ENCODE measurements around the gene MPDZ. TPM values are rescaled to one million over a fixed set of nuclear protein-coding genes. Genes with fewer than 3 reads are reported as not detected.

The MPDZ gene
- total RNA-seq, 1 donor from 2014 or later = 88.3 TPM

- Histone ChIP-seq H3K27me3 (no peaks in the 10 kb centered on the region), H3K27ac (no peak overlapping the region), H4K20me1 (ENCODE audit: low read depth) (peaks cover 5% of the 10 kb centered on the region), H3K4me3 (no peak overlapping the region), H3K9ac (no peak overlapping the region), H3K36me3 (peaks cover 8% of the 10 kb centered on the region), H3K79me2 (ENCODE audit: low read depth) (no peaks in the 10 kb centered on the region), H3K4me2 (no peak overlapping the region), H3F3A (ENCODE audit: low read depth) (no peaks in the 10 kb centered on the region), H3K4me1 (no peaks in the 10 kb centered on the region), H2AFZ (replicated peaks) (no peak overlapping the region), H3K9me3 (ENCODE audit: low read depth) (no peaks in the 10 kb centered on the region)
- DNase-seq (ENCODE audit: low spot score) = no peak
- no peaks in the 10 kb centered on the region for H3K9me3 Mint-ChIP-seq
- H3K27ac Mint-ChIP-seq = no peak overlapping the region
- no peaks in the 10 kb centered on the region for H3K4me1 Mint-ChIP-seq
- H3K4me3 Mint-ChIP-seq = no peak overlapping the region
- H3K36me3 Mint-ChIP-seq = peaks cover 39% of the 10 kb centered on the region
- TF ChIP-seq CTCF (IDR thresholded peaks at IDR 0.05) = no peak
- TF ChIP-seq EZH2 (IDR thresholded peaks at IDR 0.05) = no peak
- TF ChIP-seq EZH2phosphoT487 (IDR thresholded peaks at IDR 0.05) = no peak
- peaks cover 2% of the 10 kb centered on the region for H3K27me3 Mint-ChIP-seq (ENCODE audit: insufficient read depth, low read depth)
Observed at GRCh38 chr9:13241283-13241682, 38.2 kb downstream of the MPDZ start.

- Mint-ChIP-seq H3K4me1 (no peaks in the 10 kb centered on the region), H3K27ac (no peak overlapping the region), H3K27me3 (ENCODE audit: insufficient read depth, low read depth) (peaks cover 2% of the 10 kb centered on the region), H3K9me3 (no peaks in the 10 kb centered on the region), H3K4me3 (no peak overlapping the region), H3K36me3 (peaks cover 31% of the 10 kb centered on the region)
- H3K27me3 ChIP-seq = no peaks in the 10 kb centered on the region
- no peak for DNase-seq (ENCODE audit: low spot score)
- no peak for TF ChIP-seq CTCF (IDR thresholded peaks at IDR 0.05)
- TF ChIP-seq EZH2phosphoT487 (IDR thresholded peaks at IDR 0.05) = no peak
- TF ChIP-seq EZH2 (IDR thresholded peaks at IDR 0.05) = no peak
- H3K4me1 ChIP-seq = no peaks in the 10 kb centered on the region
- H2AFZ ChIP-seq (replicated peaks) = no peak overlapping the region
- no peaks in the 10 kb centered on the region for H3F3A ChIP-seq (ENCODE audit: low read depth)
- no peak overlapping the region for H3K4me3 ChIP-seq
- H3K4me2 ChIP-seq = no peak overlapping the region
- no peaks in the 10 kb centered on the region for H3K9me3 ChIP-seq (ENCODE audit: low read depth)
- H3K27ac ChIP-seq = no peak overlapping the region
- H3K9ac ChIP-seq = no peak overlapping the region
- H4K20me1 ChIP-seq (ENCODE audit: low read depth) = peaks cover 5% of the 10 kb centered on the region
- no peaks in the 10 kb centered on the region for H3K36me3 ChIP-seq
- H3K79me2 ChIP-seq (ENCODE audit: low read depth) = no peaks in the 10 kb centered on the region
Observed at GRCh38 chr9:13239660-13240059, 39.8 kb downstream of the MPDZ start.

- Histone ChIP-seq H3F3A (ENCODE audit: low read depth) (no peaks in the 10 kb centered on the region), H3K4me2 (no peak overlapping the region), H2AFZ (replicated peaks) (no peak overlapping the region), H3K36me3 (no peaks in the 10 kb centered on the region), H4K20me1 (ENCODE audit: low read depth) (peaks cover 2% of the 10 kb centered on the region), H3K4me1 (no peaks in the 10 kb centered on the region), H3K27ac (no peak overlapping the region), H3K4me3 (no peak overlapping the region), H3K9me3 (ENCODE audit: low read depth) (no peaks in the 10 kb centered on the region), H3K9ac (no peak overlapping the region), H3K79me2 (ENCODE audit: low read depth) (no peaks in the 10 kb centered on the region), H3K27me3 (no peaks in the 10 kb centered on the region)
- Mint-ChIP-seq H3K9me3 (no peaks in the 10 kb centered on the region), H3K27ac (no peak overlapping the region), H3K4me1 (no peaks in the 10 kb centered on the region), H3K27me3 (ENCODE audit: insufficient read depth, low read depth) (peaks cover 2% of the 10 kb centered on the region), H3K4me3 (no peak overlapping the region), H3K36me3 (peaks cover 31% of the 10 kb centered on the region)
- no peak for DNase-seq (ENCODE audit: low spot score)
- TF ChIP-seq EZH2phosphoT487 (IDR thresholded peaks at IDR 0.05) (no peak), CTCF (IDR thresholded peaks at IDR 0.05) (no peak), EZH2 (IDR thresholded peaks at IDR 0.05) (no peak)
Observed at GRCh38 chr9:13239208-13239607, 40.3 kb downstream of the MPDZ start.

Measured in neural progenitor cell (in vitro differentiated cells).